Measurements from ENCODE around the gene DPEP3.
"Not testable (repeated sequence)": the region's sequence is repeated elsewhere in the genome, so short reads cannot be mapped to it uniquely, and the experiment has no call there.

The DPEP3 gene

GRCh38 chr16:67993207-67994039 is 13.1 kb upstream of the DPEP3 start:
- peak; percentile 77 for DNase-seq

GRCh38 chr16:67992661-67993206 is 12.4 kb upstream of the DPEP3 start:
- no peak for DNase-seq

- no peak for DNase-seq
Measured at GRCh38 chr16:67990018-67990386, 9.7 kb upstream of the DPEP3 start.

- no peak for DNase-seq
Measured at GRCh38 chr16:67989322-67990017, 9.2 kb upstream of the DPEP3 start.

DNA sequence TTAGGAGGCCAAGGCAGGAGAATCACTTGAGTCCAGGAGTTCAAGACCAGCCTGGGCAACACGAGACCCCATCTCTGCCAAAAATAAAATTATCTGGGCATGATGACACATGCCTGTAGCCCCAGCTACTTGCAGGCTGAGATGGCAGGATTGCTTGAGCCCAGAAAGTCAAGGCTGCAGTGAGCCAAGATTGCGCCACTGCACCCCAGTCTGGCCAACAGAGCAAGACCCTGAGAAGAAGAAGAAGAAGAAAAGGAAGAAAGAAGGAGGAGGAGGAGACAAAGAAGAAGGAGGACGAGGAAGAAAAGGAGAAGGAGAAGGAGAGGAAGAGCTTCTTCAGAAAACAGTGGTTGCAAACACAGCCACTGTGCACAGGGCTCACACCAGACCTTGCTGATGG is 8.4 kb upstream of the DPEP3 start:
- no peak for DNase-seq

DNA sequence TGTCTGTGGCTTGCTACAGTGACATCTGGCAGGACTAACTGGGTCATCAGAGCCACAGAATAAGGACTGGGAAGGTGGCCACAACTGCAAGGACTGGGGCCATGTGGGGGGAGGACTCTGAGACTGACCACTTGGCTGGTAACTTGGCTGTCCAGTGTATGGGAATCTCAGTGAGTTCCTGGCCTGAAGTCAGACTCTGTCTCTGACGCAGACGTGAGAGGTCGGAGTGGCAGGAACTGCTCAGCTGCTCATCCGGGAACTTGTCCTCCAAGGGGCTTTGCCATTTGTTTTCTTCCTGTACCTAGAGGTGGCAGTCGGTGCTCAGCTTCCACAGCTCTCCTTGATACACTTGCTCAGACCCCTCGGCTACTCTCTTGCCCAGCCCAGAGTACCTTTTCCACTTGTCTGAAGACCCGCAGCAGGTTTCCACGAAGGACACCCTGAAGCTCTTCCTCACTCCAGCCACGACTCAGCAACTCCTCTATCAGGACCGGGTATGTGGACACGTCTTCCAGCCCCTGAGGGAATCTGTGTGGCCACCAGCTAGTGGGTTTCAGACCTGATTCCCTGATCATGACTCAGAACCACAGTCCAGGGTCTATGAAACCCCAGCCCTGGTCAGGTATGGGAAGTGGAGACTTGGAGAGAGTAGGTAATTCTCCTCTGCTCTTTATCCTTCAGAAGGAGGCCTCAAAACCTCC is 7.3 kb upstream of the DPEP3 start:
- DNase-seq = no peak

- no peak for DNase-seq
Measured at GRCh38 chr16:67986949-67987348, 6.7 kb upstream of the DPEP3 start.

DNA sequence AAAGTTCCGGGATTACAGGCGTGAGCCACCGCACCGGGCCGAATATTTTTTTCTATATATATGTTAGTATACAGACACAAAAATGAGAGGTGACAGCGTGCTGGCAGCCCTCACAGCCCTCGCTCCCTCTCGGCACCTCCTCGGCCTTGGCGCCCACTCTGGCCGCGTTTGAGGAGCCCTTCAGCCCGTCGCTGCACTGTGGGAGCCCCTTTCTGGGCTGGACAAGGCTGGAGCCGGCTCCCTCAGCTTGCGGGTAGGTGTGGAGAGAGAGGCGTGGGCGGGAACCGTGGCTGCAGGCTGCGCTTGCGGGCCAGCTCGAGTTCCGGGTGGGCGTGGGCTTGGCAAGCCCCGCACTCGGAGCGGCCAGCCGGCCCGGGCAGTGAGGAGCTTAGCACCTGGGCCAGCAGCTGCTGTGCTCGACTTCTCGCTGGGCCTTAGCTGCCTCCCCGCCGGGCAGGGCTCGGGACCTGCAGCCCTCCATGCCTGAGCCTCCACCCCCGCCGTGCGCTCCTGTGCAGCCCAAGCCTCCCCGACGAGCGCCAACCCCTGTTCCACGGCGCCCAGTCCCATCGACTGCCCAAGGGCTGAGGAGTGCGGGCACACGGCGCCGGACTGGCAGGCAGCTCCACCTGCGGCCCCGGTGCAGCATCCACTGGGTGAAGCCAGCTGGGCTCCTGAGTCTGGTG is 1.9 kb upstream of the DPEP3 start:
- DNase-seq = no peak

- no peak for DNase-seq
Measured at GRCh38 chr16:67977469-67978227, 2.7 kb downstream of the DPEP3 start.

GRCh38 chr16:67977005-67977404 is 3.3 kb downstream of the DPEP3 start:
- DNase-seq = no peak

DNA sequence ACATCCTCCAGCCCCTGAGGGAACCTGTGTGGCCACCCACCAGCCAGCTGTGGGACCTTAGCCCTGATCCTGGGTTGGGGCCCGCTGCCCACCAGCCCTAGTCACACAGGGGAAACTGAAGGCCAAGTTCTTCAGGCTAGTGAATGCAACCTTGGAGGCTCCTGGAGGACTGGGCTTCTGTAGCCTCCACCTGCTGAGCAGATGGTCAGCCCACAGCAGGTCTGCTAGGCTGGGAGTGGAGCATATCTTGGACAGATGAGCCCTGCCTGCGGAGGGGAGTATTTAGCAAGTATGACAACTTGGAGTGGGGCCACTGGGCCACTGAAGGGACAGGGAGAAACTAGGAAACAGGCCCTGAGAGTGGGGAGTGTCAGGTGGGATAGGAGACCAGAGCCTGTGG is 4.1 kb downstream of the DPEP3 start:
- no peak for DNase-seq

DNA sequence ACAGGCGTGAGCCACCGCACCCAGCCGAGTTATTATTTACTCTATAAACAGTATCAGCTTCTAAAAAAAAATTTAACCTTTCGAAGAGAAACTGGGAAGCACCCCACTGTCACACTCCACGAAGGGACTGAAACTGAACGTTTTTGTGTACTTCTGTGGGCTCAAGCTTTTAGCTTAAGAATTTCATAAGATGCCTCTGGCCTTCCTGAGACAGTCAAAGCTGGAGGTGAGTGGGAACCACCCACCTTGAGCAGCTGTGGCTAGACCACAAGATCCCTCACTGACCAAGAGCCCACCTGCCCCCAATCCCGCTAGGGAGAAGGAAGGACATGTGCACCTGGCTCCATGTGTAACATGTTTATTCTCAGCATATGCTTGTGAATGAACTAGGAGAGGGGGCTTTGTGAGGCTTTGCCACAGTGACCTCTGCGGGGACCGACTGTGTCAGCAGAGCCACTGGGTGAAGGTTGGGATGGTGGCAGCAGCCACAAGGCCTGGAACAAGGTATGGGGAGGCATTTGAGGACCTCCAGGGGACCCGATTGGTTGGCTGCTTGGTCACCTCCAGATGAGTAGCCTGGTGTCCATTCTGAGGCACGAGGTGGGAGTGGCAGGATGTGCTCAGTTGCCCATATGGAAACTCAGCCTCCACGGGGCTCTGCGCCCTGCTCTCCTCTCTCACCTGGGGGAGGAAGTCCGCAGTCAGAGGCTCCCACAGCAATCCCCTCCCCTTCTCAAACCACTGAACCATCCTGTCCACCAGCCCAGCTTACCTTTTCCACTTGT is 4.8 kb downstream of the DPEP3 start:
- no peak for DNase-seq

- DNase-seq = not testable (repeated sequence)
Measured at GRCh38 chr16:67972285-67972684, 8.0 kb downstream of the DPEP3 start.

- DNase-seq = no peak
Measured at GRCh38 chr16:67971111-67971510, 9.2 kb downstream of the DPEP3 start.

GRCh38 chr16:67969254-67970039 is 10.9 kb downstream of the DPEP3 start:
- DNase-seq = peak; percentile 25

DNA sequence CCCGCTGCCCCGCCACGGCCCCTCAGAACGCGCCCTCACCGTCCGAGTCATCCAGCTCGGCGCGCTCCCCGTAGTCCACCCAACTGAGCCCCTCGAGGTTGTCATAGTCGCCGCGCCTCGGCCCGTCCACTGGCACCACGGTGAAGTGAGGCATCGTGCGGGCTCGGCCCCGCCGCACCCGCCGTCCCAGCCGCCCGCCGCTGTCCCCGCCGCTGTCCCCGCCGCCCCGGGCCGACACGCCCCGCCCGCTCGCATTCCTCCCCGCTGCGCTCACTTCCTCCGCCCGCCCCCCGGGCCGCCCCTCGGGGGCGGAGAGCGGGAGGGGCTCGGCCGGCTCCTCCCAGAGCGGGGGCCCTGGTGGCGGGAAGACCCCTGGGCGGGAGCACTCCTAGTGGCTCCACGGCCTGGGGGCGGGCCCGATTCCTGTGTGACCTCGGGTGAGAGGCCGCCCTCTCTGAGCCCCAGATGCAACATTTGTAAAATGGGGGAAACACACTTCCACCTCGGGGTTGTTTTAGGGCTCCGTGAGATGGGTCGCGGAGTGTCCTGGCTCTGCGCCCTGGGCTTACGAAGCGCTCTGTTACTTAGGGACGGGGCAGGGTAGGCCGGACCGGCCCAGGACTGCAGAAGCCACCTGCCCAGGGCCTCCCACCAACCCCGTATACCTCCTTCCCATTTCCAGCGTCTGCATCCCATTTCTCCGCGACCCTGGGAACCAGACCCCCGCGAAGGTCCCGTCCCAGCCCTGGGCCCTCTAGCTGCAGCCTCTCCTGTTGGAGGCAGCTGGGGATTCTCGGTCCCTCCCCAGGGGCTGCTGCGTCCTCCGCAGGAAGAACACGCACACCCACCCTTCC is 11.7 kb downstream of the DPEP3 start, which contains the start of gene SLC12A4:
SLC12A4 (minus strand) TSS at position 238 of the 854 bp plus-strand sequence; CDS start at position 154, 84 bp downstream.
- peak; percentile 79 for DNase-seq

DNA sequence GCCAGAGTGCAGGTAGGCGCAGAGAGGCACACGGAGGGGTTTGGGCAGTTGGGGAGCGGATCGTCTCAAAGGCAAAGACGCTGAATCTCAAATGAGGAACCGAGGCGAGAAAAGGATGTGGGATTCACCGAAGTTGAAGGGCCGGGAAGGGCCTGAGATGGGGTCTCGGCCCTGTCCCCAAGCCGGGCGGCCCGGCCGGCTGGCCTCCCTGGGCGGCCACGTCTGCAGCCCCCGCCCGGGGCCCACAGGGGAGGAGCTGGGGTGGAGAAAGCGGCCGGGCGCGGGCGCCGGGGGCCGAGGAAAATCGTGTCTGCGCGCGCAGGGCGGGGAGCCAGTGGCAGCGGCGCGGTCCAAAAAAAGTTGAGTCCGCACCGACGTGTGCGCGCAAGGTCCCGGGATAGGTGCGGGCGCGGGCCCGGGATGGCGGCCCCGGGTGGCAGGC is 12.3 kb downstream of the DPEP3 start:
- DNase-seq = peak; percentile 13

DNA sequence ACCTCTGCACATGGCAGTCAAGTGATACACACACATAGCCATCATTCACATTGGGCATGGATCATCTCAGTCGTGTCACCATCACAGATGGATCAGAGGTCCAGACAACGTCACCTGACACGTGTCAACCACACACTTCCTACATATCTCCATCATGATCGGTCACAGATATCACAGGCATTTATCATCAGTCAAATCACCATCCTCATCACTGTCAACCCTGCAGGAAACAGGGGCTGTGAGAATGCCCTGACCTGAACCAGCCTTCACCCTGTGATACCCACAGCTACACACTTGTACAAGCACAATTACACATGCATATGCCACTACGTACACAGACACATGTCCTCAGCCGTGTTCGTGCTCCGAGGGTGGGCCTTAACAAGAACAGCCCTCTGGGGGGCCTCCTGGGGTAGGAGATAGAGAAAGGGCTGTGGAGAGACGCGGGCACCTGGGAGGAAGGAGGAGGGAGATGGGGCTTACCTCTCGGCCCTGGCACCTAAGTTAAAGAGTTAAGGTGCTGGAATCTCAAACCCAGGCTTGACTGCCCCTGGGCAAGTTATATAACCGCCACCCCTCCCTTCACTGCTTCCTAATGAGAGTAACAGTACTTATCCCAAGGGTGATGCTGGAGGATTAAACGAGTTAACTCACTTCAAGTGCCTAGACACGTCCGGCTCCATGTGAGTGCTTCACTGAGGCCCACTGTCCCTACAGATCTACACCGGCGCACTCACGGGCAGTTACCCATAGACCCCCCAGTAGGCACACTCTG is 12.9 kb downstream of the DPEP3 start:
- no peak for DNase-seq

All from central memory CD4-positive, alpha-beta T cell (primary cell).